Stimulated activated CD4-positive, alpha-beta T cell treated with anti-CD3 and anti-CD28 coated beads, Interleukin-12 subunit alpha, Interleukin-12 subunit beta, amount 100 ng/mL, for 4 hours (primary cell): Measurements from ENCODE around the gene ARL10.

Experiments
- DNase-seq: peaks from one replicate; pipeline ENCODE4 v3.0.0-alpha.2; 2020

ARL10 gene

GRCh38 chr5:176413255-176413565 is 47.9 kb downstream of the ARL10 start:
- DNase-seq = no peak

GRCh38 chr5:176413709-176414191 is 48.5 kb downstream of the ARL10 start:
- no peak for DNase-seq

GRCh38 chr5:176414704-176415103 is 49.4 kb downstream of the ARL10 start:
- no peak for DNase-seq

GRCh38 chr5:176415240-176415951 is 50.1 kb downstream of the ARL10 start:
- DNase-seq = no peak

- peak; percentile 95 for DNase-seq
Observed at GRCh38 chr5:176415952-176416924, 51.0 kb downstream of the ARL10 start, which contains the start of gene CLTB. Gene CLTB (minus strand): TSS chr5:176416539. CDS start chr5:176416363, 176 bp downstream.

- no peak for DNase-seq
Observed at GRCh38 chr5:176416965-176417364, 51.7 kb downstream of the ARL10 start.

GRCh38 chr5:176418251-176418650 is 53.0 kb downstream of the ARL10 start:
- no peak for DNase-seq

- DNase-seq = no peak
Observed at GRCh38 chr5:176420086-176420485, 54.8 kb downstream of the ARL10 start.

GRCh38 chr5:176420972-176421544 is 55.8 kb downstream of the ARL10 start:
- no peak for DNase-seq

- DNase-seq = no peak
Observed at GRCh38 chr5:176424181-176424580, 58.9 kb downstream of the ARL10 start.

- no peak for DNase-seq
Observed at GRCh38 chr5:176425138-176425537, 59.9 kb downstream of the ARL10 start.

GRCh38 chr5:176425791-176426190 is 60.5 kb downstream of the ARL10 start:
- DNase-seq = no peak

GRCh38 chr5:176426876-176427275 is 61.6 kb downstream of the ARL10 start:
- DNase-seq = no peak

GRCh38 chr5:176427971-176428370 is 62.7 kb downstream of the ARL10 start:
- DNase-seq = no peak

GRCh38 chr5:176429972-176430371 is 64.7 kb downstream of the ARL10 start:
- no peak for DNase-seq
